Measurements from ENCODE around the gene ADCY5.
"Not testable (repeated sequence)": the region's sequence is repeated elsewhere in the genome, so short reads cannot be mapped to it uniquely, and the experiment has no call there.

The ADCY5 gene

DNA sequence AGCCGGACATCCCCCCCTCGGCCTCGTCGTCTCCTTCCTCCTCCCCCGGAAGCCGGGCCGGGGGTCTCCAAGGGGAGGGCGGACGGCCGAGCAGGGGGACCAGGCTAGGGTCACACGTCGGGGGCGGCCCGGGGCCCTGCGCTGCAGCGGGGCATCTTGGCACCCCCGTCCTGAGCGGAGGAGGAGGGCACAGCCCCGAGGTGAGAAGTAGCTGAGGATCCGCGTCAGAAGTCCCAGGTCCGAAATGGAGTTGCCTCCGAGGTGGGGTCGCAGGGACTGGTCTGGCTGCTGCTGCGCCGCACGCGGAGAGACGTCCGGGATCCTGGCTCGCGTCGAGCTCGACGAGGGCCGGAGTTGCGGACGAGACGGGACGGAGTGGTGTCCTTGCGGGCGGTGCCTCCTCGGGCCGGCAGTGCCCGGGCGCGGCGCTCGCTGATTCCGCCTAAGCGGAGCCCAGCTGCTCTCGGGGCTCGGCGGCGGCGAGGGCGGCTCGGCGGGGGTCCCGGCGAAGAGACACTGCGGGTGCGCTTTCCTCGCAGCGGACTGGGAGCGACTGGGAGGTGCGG, at the start of gene ADCY5:
ADCY5 (minus strand) TSS at position 555 of the 566 bp plus-strand sequence; CDS start at position 10, 545 bp downstream.
- DNase-seq, result no peak

DNA sequence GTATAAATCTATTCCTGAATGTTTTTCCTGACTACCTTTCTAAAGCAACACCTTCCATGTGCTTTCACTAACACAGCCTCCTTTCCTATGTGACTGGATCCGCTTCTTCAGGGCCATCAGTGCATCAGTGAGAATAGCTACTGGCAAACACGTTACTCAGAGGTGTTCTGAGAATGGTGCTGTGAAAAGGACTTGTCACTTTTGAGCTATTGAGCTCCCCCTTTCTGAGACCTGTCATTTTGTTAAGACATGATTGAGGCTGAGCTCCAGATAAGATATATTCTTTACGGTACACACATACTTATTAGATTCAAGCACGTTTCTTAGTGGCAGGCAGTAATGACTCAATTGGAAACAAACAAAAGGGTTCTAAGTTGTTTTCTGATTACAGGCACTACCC, 45.0 kb upstream of the ADCY5 start:
- DNase-seq, result no peak

DNA sequence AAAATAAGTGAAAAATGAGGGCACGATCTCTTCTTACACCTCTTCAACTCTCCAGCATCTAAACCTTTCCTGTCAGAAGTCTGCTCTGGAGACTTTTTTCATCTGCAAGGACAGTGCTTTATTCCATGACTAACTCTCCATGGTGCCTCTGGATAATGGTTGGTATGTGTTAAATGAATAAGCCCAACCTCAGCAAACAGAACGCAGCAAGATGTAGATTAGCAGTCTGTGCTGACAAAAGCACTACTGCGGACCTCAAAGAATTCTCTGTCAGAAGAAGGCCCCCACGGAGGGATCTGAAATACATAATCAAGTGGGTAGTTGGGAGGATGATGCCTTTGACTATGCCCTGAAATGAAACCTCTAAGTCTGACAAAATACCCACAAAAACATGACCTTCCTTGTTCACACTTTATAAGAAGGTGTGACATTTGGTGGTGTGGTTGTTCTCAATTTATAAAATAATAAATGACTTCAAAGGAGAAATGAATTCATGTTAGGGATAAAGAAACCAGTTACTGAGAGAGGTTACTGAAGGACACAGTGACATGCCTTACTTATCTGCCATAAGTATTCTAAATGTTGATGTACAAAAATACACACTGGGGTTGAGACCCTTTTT, 43.2 kb upstream of the ADCY5 start:
- no peak for DNase-seq

DNA sequence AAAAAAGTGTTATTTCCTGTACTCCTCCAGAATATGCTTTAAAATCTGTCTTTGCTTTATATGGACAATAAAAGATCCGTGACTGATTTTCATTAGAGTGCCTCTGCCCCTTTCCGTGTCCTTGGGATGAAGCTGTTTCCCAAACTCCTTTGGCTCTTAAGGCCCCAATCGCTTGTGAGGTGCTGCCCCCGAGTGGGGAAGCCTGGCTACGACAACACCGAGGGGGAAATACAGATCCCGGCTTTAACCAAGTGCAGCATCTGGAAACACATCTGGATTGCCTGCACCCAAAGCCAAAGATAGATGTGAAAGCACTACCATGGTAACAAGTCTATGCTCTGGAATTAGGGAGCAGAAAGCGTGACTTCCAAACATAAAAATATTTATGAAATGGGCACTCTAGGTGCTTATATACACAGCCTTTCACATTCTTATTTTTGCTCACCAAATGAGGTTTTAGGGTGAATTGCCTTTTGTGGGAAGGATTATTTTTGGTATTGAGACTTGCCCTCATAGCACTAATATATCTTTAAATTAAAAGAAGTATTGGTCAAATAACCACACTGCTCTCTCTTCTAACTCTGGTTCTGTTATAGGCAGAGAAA, 40.6 kb upstream of the ADCY5 start:
- no peak for DNase-seq

DNA sequence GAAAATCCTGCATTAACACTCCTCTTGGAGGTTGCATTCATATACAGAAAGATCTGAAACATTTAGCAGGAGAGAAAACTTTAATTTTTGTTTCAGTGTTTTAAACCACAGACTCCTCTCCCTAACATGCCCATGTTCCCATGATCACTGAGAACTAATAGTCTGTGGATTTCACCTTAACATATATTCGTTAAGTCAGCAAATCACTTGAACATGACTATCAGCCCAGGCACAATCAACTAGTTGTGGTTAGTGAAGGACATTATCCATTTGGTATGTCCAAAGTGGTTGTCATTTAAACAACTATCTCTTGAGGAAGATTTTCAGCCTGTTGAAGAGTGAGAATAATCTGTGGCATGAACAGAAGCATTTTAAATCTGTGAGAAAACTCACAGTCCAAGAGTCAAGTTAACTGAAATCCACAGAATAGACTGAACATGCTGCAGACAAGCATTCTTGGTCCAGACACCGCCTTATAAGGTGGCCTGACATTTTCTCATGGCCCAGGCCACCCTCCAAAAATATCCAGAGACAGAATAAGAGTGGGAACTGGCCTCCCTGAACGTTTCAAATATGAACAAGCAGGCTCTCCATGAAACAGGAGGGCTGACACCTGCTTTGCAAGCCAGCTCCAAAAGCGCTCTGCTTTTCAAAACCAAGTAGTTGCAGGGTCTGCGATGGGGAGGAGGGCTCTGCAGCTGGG, 39.9 kb upstream of the ADCY5 start:
- no peak for DNase-seq

DNA sequence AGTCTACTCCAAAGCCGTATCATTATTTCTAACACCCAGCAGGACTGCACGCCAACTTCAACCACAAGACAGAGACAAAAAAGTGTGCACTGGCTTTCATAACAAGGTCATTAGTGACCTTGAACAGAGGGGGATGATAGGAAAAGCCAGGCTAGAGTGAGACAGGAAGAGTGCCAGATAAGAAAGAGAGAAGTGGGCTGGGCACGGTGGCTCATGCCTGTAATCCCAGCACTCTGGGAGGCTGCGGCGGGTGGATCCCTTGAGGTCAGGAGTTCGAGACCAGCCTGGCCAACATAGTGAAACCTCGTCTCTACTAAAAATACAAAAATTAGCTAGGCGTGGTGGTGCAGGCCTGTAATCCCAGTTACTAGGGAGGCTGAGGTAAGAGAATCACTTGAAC, 38.2 kb upstream of the ADCY5 start:
- DNase-seq, result not testable (repeated sequence)

DNA sequence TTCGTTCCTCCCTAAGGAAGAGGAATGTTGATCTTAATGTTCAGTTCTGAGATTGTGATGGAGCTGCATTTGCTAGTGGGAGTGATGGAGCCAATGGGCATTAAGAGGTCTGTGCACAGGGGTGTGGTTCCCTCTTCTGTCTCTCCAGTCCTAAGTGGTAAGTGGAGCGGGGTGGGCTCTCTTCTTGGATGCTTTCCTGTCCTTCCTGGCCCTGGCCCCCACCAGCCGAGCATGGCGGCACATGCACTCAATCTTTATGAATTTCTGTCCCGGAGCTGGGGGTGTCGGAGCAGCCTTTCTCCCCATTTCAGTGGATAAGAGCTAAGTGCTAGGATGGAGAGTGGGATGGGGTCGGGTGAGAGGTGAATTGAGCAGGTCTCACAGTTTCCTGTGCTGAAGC, 37.6 kb upstream of the ADCY5 start:
- DNase-seq, result no peak

DNA sequence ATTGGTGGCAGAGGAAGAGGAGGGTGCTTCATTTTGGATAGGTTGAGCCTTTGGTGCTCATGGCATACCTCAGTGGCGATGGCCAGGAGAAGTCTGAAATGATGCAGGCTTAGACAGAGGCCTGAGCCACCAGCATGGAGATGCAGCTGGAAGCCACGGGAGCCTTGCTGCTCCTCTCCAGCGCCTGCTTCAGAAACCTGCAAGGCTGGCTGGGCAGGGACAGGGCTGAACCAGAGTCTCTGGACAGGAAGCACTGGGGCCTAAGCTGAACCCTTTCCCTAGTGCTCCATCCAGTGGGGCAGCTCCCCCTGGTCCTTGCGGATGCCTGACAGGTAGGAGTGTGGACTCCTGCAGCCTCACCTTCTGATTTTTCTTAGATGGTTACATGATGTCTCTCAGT, 36.7 kb upstream of the ADCY5 start:
- no peak for DNase-seq

DNA sequence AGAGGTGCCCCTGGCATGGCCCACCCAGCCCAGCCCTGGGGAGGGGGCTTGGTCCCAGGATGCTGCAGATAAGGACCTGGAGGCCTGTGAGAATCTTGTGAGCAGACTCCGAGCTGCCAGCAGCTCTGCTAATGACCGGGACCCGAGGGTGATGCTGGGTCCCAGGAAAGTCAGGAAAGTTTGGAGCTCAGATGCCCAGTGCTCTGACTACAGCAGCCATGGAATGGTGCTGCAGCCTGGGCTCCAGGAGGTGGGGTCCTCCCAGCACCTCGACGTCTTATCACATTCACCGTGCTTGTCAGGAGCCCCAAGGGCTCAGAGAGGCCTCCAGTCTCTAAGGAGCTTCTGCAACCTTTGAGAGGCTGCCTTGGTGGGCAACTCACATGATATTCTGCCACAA, 34.3 kb upstream of the ADCY5 start:
- DNase-seq, result no peak

DNA sequence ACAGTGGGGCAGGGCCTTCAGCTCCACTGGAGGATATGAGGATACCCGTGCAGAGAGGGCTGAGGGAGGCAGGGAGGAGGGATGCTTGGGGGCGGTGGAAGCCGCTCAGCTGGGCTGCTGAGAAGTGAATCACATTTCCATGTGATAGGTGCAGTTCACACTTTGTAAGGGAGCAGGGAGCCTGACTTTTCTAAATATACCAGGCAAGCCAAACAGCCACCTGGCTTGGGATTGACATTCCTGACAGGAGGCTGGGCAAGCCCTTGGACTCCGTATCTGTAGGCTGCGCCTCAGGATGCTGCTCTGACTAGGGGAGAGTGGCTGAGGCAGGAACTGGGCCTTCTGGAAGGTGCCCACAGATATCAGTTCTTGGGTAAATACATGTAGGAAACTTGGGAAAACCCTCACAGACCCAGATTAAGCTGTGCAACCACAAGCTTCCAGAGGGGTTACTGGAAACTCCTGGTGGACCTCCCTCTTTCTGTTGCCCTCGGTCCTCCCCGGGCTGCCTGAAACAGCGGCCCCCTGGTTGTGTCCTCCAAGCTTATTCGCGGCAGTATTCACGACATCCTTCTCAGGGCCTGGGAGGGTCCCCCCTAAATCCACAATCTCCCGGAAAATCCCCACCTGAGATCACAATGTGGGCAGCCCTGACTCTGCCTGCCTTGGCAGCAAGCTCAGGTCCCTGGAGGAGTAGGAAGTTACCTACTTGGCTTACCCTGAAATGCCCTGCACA, 33.0 kb upstream of the ADCY5 start:
- no peak for DNase-seq

DNA sequence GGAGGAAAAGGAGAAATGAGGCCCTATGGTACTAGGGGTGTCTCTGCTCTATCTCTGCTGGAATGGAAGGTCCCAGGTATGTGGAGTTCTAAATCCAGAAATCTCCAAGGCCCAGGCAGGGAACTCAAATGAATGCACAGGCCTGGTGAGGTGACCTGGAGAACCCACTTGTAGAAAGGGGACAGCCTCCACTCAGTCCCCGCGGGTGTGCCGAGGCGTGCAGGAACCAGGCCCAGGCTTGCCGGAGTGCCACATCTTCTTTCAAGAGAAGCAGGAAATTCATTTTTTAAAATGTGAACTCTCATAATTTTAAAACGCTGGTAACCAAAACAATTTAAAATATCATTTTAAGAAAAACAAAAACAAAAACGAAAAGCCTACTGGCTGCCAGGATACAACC, 32.2 kb upstream of the ADCY5 start:
- no peak for DNase-seq

DNA sequence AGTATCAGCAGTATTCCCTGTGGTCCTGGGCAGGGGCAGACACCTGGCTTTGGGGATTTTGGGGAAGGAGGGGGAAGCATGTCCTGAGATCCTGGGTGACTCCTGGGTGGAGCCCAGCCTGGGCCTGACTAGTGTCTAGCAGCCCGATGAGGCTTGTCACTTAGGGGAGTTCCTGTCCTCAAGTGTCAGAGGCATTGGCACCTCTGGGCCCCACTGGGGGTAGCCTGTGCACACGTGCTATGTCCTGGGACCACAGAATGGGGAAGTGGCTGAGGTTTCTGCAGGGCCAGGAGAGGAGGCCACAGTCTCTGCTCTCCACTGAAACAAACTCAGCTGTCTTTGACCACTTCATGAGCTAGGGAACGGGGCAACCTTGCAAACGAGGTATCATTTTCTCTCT, 31.5 kb upstream of the ADCY5 start:
- DNase-seq, result no peak

DNA sequence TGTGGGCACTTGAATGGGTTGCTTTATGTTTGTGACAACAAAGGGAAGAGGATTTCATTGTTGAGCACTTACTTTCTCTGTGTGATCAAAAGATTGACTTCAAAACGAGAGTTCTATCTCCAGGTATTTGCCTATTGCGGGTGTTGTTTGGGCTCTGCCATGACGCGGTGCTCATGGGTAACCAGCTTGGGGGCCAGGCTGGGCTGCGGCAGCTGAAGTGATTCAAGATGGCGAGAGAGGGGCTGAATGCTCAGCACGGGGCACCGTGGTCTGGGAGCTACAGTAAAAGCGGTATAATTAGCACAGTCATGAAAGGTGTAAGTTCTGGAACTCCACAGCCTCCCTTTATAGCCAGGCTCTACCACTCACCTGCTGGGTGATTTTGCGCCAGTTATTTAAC, 31.0 kb upstream of the ADCY5 start:
- DNase-seq, result no peak

DNA sequence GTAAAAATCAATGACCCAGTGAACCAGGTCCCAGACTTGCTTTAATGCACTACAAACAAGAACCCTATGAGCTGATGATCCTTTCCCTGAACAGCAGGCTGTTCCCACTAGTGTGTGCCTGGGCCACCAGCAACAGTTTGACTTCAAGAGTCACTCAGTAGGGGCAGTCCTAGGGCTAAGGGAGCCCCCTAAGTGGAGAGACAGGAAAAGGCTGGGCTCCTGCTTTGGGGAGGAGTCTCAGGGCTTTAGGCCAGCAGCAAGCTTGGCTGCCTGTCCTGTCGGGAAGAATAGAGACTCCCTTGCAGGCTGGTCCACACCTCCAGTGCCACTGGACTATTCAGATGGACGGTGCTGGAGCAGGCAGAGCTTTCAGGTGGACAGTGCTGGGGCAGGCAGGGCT, 29.4 kb upstream of the ADCY5 start:
- DNase-seq, result no peak

DNA sequence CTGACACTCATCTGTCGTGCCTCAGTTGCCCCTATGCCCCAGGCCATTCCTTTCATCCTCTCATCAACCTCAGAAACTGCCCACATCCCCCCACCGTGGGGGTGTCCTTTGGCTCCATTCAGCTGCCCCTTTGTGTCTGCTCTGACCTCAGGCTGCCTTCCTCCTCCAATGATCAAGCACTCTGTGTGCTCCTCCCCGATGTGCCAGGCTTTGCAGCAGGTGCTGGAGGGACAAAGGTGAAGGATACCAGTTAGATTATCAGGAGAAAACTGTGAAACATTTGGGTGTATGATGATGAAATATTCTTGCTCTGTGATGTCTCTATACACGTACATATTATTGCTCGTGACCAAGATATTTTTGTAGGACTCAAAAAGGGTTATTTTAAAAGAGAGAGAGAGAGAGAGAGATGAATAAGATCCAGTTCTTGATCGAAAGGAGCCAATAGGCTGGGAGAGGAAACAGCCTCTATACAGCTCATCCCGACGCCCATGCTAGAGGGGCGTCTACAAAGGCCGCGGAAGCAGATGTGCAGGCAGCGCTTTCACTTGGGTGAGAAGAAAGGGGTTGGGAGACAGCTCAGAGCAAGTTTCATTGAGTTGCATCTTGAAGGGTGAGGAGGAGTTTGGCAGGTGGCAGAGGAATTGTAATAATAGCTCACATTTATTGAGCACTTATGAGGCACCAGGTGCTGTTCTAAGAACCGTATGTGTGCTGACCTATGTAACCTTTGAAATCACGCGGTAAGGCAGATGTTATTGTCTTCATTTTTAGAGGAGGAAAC, 28.3 kb upstream of the ADCY5 start:
- DNase-seq, result no peak

DNA sequence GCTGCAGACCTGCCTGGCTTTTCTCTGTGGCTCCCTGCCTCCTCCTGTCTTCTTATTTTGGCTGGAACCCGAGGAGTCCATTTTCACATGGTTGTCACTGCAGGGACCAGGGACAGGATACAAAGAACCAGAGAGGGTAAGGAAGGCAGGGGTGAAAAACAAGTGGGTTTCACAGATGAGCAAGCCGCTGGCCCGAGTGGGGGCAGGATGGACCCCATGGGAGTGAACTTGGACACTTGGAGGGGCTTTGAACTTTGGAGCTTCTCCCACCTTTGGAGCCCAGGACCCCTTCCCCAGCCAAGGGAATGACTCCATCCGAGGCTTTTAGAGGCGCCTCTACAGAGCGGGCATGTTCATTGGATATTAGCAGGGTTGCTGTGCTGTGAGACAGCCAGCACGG, 26.9 kb upstream of the ADCY5 start:
- no peak for DNase-seq

DNA sequence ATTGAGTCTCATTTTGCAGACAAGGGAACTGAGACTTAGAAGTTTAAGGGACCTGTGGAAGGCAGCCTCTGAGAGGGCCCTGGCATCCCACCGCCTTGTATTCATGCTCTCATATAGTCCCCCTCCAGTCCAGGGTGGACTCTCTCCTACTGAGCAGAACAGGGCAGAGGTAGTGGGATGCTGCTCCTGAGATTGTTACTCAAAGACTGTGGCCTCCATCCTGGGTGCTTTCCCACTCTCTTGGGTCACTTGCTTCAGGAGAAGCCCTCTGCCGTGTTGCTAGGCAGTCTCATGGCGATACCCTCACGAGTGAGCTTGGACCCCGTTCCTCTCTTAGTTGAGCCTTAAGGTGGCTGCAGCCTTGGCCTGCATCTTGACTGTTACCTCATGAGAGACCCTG, 22.2 kb upstream of the ADCY5 start:
- DNase-seq, result no peak

DNA sequence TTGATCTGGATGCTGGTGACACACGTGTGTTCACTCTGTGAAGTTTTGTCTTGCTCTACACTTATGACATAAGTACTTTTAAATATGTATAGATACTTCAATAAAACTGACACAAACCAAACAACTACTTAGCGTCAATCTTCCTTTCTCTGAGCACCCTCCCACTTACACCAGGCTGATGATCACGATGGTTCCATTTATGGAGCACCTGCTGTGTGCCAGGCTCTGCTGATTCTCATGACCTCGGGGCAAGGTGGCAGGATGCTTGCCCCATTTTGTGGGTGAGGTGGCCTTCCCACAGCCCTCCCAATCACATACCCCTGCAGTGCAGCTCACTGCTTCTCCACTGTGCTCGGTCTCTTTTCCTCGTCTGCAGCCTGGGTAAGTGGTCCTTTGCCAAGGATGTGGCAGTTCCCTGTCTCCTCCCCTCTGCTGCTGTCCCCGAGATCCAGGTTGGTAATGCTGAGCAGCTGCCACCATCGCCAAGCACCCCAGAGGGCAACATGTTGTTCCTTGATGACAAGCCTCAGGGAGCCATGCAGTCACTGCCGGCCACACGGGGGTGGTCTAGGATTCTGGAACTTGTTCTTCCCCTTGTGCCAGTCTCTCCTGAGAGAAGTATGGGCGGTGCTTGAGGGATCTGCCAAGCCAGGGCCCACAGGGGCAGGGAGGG, 20.6 kb upstream of the ADCY5 start:
- DNase-seq, result no peak

DNA sequence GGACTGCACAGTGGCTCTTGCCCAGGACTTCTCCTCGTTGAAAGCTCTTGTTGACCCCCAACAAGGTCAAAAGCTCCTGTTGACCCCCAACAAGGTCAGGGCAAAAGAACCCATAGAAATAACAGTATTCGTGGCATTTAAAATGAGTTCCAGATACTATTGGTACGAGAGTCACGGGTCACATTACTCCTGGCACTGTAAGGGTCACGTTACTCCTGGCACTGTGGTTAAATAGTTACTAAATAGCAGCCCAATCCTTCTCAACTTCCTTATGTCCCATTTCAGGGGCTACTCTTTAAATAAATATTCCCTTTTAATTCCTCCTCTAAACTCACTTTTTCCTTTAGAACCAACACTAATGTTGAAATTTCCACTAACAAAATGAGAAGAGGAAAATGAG, 18.2 kb upstream of the ADCY5 start:
- no peak for DNase-seq

DNA sequence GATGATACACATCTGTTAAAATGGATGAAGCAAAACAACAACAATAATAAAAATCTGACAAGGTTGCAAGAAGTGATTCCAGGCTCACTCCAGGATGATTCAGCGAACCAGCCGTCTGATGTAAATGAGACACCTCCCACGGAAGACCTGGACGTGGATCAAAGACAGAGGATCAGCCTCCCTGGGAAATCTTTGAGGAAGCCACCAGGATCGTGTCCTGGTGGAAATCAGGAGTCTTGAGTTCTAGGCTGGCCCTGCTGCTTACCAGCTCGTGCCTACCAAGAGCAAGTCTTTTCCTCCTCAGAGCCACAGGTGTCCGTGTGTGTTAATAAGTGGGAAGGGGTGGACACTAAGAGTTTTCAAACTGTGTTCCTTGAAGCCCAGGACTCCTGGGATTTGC, 15.3 kb upstream of the ADCY5 start:
- DNase-seq, result no peak

DNA sequence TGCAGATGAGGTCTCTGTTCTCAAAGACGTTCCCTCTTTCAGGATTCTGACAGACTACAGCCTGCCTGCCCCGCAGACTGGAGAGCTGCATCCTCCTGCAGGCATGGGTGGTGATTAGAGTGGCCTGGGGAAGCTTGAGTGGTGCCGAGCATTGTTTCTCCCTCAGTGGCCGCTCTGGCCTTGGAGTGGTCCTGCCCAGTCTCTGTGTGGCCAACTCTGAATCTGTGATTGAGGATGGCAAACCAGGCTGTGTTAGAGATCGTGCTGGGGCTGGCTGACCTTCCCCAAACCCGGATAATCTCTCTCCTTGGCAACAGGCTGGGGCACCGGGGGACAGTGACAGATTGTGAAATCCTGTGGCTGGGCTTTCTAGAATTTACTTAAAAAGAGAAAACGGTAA, 11.0 kb upstream of the ADCY5 start:
- DNase-seq, result no peak

DNA sequence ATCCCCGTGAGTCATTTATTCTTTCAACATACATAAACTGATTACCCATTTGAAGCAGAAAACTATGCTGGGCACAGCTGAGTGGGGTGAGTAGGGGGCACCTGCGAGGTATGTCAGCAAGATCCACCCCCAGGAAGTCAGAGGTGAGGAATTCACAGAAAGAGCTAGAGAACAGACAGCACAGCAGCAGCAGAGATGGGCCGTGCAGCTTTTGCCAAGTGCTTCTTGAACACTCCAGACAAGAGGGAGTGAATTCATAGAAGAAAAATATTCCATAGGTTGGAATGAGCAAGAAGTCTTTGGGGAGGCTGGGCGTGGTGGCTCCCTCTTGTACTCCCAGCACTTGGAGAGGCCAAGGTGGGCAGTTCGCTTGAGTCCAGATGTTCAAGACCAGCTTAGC, 9.4 kb upstream of the ADCY5 start:
- DNase-seq, result no peak
